Progenitor cell of endocrine pancreas (in vitro differentiated cells): Measurements from ENCODE around the gene MYOZ2. TPM values are rescaled to one million over a fixed set of nuclear protein-coding genes. Genes with fewer than 3 reads are reported as not detected.
A peak's percentile ranks its signal among the peaks of the same experiment; 100 is the strongest.

Experiments
- DNase-seq: peaks from one replicate; pipeline ENCODE4 v3.0.0; 2021; ENCODE audit warnings: low spot score; ENCODE audit not compliant: unreplicated experiment
- H3K27ac Mint-ChIP-seq: 2 replicates; pipeline ENCODE4 v1.8.0; 2021; ENCODE audit warnings: mild to moderate bottlenecking, moderate library complexity, mixed read lengths
- H3K27me3 Mint-ChIP-seq: 2 replicates; pipeline ENCODE4 v1.8.0; 2021; ENCODE audit warnings: mixed read lengths
- H3K36me3 Mint-ChIP-seq: 2 replicates; pipeline ENCODE4 v1.8.0; 2022; ENCODE audit warnings: mixed read lengths; ENCODE audit not compliant: insufficient read depth
- H3K4me1 Mint-ChIP-seq: 2 replicates; pipeline ENCODE4 v1.8.0; 2021; ENCODE audit warnings: low read depth, mixed read lengths
- H3K4me3 Mint-ChIP-seq: 2 replicates; pipeline ENCODE4 v1.8.0; 2021; ENCODE audit warnings: low read depth, mild to moderate bottlenecking, moderate library complexity, mixed read lengths
- H3K9me3 Mint-ChIP-seq: 2 replicates; pipeline ENCODE4 v1.8.0; 2021; ENCODE audit warnings: low read depth, mixed read lengths
- long read RNA-seq: library from polyadenylated mRNA; unstranded; transcript quantifications from one replicate; pipeline ENCODE4 v2.0.0, GENCODE V29; 2020
- total RNA-seq: library from RNA; stranded (reverse); gene quantifications from 2 replicates; pipeline ENCODE4 v1.2.1, GENCODE V29; 2021
- TF ChIP-seq, protein P1 (sequence below): fragments of 200-600 bp; sonication (generic); IDR thresholded peaks from one replicate; pipeline ENCODE4 v1.5.0; 2021; ENCODE audit warnings: antibody characterized with exemption, mild to moderate bottlenecking; ENCODE audit not compliant: unreplicated experiment

MYOZ2 gene
- 0.10 and 0.16 TPM in 2 replicates for total RNA-seq
- long read RNA-seq, partial matches to known transcripts = 0 of 2 reads
- long read RNA-seq, other reads (novel, unspliced or antisense) = 2 of 2 reads

GRCh38 chr4:119135721-119136121 lies at the start of gene MYOZ2:
Gene MYOZ2, plus strand, starts transcription at chr4:119135832. Its CDS starts 694 bp downstream, at chr4:119136526.
- no peak for DNase-seq
- no peak within 1 kb of the TSS for H3K27ac Mint-ChIP-seq
- H3K4me3 Mint-ChIP-seq = no peak within 1 kb of the TSS
- peaks cover 41% of the 10 kb centered on the region for H3K4me1 Mint-ChIP-seq
- TF ChIP-seq, protein P1, sequence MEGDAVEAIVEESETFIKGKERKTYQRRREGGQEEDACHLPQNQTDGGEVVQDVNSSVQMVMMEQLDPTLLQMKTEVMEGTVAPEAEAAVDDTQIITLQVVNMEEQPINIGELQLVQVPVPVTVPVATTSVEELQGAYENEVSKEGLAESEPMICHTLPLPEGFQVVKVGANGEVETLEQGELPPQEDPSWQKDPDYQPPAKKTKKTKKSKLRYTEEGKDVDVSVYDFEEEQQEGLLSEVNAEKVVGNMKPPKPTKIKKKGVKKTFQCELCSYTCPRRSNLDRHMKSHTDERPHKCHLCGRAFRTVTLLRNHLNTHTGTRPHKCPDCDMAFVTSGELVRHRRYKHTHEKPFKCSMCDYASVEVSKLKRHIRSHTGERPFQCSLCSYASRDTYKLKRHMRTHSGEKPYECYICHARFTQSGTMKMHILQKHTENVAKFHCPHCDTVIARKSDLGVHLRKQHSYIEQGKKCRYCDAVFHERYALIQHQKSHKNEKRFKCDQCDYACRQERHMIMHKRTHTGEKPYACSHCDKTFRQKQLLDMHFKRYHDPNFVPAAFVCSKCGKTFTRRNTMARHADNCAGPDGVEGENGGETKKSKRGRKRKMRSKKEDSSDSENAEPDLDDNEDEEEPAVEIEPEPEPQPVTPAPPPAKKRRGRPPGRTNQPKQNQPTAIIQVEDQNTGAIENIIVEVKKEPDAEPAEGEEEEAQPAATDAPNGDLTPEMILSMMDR = no peak
- no peaks in the 10 kb centered on the region for H3K27me3 Mint-ChIP-seq
- H3K36me3 Mint-ChIP-seq = no peaks in the 10 kb centered on the region
- no peaks in the 10 kb centered on the region for H3K9me3 Mint-ChIP-seq

DNA sequence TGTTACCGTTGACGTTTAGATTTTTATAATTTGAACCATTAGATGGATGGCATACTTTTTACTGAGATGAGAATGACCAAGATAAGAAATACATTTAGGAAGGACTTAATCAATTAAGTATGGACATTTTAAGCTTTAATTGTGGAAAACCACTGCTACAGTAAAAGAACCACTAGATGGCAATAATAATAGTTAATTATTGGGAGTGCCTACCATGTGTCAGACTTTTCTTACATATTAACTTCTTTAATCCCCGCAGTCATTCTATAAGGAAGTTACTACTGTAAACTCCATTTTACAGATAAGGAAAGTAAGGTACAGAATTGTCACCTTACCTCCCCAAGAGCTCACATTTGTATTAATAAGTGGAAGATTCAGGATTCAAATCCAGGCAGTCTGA lies 48.5 kb upstream of the MYOZ2 start:
- TF ChIP-seq, protein P1 = no peak
- DNase-seq = no peak
- Mint-ChIP-seq H3K27me3 (no peaks in the 10 kb centered on the region), H3K4me1 (peaks cover 4% of the 10 kb centered on the region), H3K27ac (no peak overlapping the region), H3K4me3 (no peak overlapping the region), H3K36me3 (no peaks in the 10 kb centered on the region), H3K9me3 (peaks cover 17% of the 10 kb centered on the region)

DNA sequence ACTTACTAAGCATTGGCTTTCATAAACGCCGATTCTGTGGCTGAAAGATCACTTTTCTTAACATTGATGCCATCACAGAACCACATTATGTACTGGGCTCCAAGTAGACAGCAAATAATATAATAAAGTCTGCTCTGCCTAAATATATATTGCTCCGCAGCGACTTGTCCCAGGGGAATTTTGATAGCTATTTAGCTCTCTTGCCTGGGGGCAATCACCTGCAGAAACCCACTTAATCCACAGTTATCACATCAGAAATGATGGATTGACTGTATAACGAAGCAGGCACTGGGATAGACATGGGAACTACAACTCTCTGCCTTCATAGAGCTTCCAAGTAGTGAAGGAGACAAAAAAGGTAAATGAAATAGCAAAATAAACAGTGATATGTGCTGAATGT lies 48.0 kb upstream of the MYOZ2 start:
- Mint-ChIP-seq H3K9me3 (peaks cover 17% of the 10 kb centered on the region), H3K4me1 (peaks cover 4% of the 10 kb centered on the region), H3K36me3 (no peaks in the 10 kb centered on the region), H3K27ac (no peak overlapping the region), H3K4me3 (no peak overlapping the region), H3K27me3 (no peaks in the 10 kb centered on the region)
- no peak for DNase-seq
- TF ChIP-seq, protein P1 = no peak

DNA sequence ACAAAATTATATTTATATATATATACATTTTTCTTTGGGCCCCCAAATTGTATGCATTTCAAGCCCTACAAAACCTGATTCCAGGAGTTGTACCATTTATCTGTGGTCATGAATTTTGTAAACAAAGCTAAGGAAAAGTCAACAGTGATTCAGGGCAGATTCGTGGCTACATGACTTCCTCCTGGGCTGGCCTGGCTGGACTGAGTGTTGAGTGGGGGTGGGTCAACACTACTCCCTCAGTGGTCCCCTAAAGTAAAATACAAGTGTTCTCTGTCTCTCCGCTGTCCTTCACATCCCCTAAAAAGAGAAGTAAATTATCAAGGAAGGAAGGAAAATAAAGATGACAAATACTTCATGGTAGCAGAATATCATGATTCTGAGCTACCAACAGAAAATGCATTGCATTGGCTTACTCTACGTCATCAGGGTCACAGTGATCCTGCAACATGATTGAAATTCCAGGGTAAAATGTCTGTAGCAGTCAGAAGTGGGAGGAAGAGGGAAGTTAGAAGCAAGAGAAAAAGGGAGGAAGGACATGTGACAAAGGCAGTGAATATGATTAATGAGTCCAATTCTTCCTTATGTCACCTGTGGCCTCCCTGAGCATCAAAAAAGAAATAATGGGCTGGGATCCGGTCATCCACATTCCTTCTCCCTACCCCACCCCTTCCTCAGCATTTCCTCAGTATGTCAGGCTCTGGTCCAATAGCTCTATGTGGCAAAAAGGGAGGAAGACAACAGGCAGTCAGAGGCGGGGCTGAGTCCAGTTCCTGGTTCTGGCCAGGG lies 42.4 kb upstream of the MYOZ2 start:
- H3K27ac Mint-ChIP-seq = no peak overlapping the region
- no peaks in the 10 kb centered on the region for H3K36me3 Mint-ChIP-seq
- H3K4me3 Mint-ChIP-seq = no peak overlapping the region
- H3K4me1 Mint-ChIP-seq = peaks cover 20% of the 10 kb centered on the region
- no peaks in the 10 kb centered on the region for H3K27me3 Mint-ChIP-seq
- TF ChIP-seq, protein P1 = no peak
- no peak for DNase-seq
- peaks cover 10% of the 10 kb centered on the region for H3K9me3 Mint-ChIP-seq

DNA sequence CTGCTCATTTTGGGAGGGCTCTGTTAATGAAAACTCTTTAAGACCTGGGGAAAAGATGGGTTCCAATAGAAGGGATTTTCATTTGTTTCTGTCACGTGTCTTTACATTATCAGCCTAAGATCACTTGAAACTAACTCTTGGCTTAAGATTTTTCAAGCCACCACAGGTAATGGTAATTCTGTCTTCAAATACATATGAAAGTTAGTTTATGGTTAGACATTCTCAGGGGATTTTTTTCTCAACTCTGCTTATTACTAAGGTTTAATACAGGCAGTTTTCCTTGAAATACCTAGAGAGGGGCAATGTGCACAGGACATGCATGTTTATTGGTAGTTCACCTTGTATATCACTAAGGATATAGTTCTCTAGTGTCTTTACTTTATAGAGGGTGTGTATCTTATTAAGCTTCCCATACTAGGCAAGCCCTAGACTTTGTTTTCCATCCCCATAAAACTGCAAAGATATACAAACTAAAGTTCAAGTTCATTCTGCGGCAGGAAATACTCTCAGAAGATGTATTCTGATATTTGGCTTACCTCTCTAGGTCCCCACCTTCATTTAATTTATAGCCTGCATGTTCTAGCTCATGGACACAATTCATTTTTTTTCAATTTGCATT lies 38.2 kb upstream of the MYOZ2 start:
- TF ChIP-seq, protein P1 = no peak
- no peak overlapping the region for H3K4me3 Mint-ChIP-seq
- H3K27me3 Mint-ChIP-seq = no peaks in the 10 kb centered on the region
- no peaks in the 10 kb centered on the region for H3K36me3 Mint-ChIP-seq
- H3K27ac Mint-ChIP-seq = peak overlapping the region; percentile 81
- H3K4me1 Mint-ChIP-seq = peaks cover 19% of the 10 kb centered on the region
- peaks cover 4% of the 10 kb centered on the region for H3K9me3 Mint-ChIP-seq
- DNase-seq = no peak
